ENCODE measurements around the gene XAF1.
"Not testable (repeated sequence)": the region's sequence is repeated elsewhere in the genome, so short reads cannot be mapped to it uniquely, and the experiment has no call there.

The XAF1 gene

GRCh38 chr17:6774906-6775305 is 19.1 kb downstream of the XAF1 start:
- not testable (repeated sequence) for H3K4ac ChIP-seq (ENCODE audit: low read depth, low read length); H3K27ac ChIP-seq (ENCODE audit: low read depth, low read length); H3K9ac ChIP-seq (ENCODE audit: low read length); H3K4me2 ChIP-seq (ENCODE audit: low read length); H3K4me1 ChIP-seq (ENCODE audit: control insufficient read depth, low read depth, low read length); H3K79me2 ChIP-seq (ENCODE audit: control insufficient read depth, insufficient read depth, low read length); H3K79me1 ChIP-seq (ENCODE audit: low read length); H3K36me3 ChIP-seq (ENCODE audit: control insufficient read depth, insufficient read depth, low read length); H3K56ac ChIP-seq (ENCODE audit: low read length); H2BK15ac ChIP-seq (replicated peaks; ENCODE audit: low read depth); H3K23ac ChIP-seq (ENCODE audit: low read length); DNase-seq; H3K18ac ChIP-seq (ENCODE audit: low read length); H2BK5ac ChIP-seq (ENCODE audit: low read length); H2AK5ac ChIP-seq (ENCODE audit: low read length); H2BK120ac ChIP-seq (ENCODE audit: low read depth, low read length); H3K27me3 ChIP-seq (ENCODE audit: insufficient read depth, low read length, poor library complexity); H3K4me3 ChIP-seq (ENCODE audit: low read length); H4K5ac ChIP-seq (ENCODE audit: low read length); H4K8ac ChIP-seq (ENCODE audit: low read depth, low read length)
- WGBS (ENCODE audit: extremely low coverage, insufficient coverage, low lambda C conversion rate): no CpG with 5 or more reads among the region's 8 CpGs

DNA sequence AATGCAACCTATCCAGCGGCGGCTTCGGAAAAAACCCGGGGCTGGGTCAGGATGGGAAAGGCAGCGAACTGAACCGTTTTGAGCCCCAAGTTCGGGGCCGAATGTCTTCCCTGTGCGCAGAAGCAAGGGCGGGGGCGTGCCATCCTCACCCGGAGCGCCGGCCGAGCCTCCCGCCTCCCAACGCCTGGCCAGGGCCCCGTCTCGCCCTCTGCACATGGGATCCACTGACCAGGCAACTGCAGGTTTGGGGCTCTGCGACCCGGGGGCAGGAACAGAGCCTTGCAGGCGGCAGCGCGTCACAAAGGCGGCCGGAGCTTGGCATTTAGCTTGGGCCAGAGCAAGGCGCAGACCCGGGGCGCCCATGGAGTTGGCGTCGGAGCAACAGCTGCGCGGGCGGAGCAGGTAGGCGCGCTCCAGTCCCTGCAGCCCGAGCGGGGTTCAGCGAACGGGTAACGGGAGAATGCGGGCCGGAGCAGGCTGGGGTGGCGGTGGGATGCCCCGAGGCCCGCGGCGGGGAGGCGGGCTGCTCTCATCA is 20.1 kb downstream of the XAF1 start, which contains the start of gene FBXO39:
Gene FBXO39 (plus strand): TSS at position 345 of the 535 bp plus-strand sequence. CDS start 3,654 bp downstream, outside the sequence.
- no CpG with 5 or more reads among the region's 49 CpGs for WGBS (ENCODE audit: extremely low coverage, insufficient coverage, low lambda C conversion rate)
- H2BK15ac ChIP-seq (replicated peaks; ENCODE audit: low read depth): no peak within 1 kb of the TSS
- no peaks in the 10 kb centered on the region for H3K36me3 ChIP-seq (ENCODE audit: control insufficient read depth, insufficient read depth, low read length)
- H3K4me1 ChIP-seq (ENCODE audit: control insufficient read depth, low read depth, low read length): no peaks in the 10 kb centered on the region
- peak within 1 kb of the TSS; percentile 34 for H3K56ac ChIP-seq (ENCODE audit: low read length)
- H2AK5ac ChIP-seq (ENCODE audit: low read length): no peak within 1 kb of the TSS
- H2BK120ac ChIP-seq (ENCODE audit: low read depth, low read length): no peak within 1 kb of the TSS
- no peaks in the 10 kb centered on the region for H3K79me1 ChIP-seq (ENCODE audit: low read length)
- no peak within 1 kb of the TSS for H3K4me3 ChIP-seq (ENCODE audit: low read length)
- no peak within 1 kb of the TSS for H4K8ac ChIP-seq (ENCODE audit: low read depth, low read length)
- no peak for DNase-seq
- no peaks in the 10 kb centered on the region for H3K79me2 ChIP-seq (ENCODE audit: control insufficient read depth, insufficient read depth, low read length)
- H2BK5ac ChIP-seq (ENCODE audit: low read length): no peak within 1 kb of the TSS
- H3K27me3 ChIP-seq (ENCODE audit: insufficient read depth, low read length, poor library complexity): peaks cover 10% of the 10 kb centered on the region
- H3K9ac ChIP-seq (ENCODE audit: low read length): peak within 1 kb of the TSS; percentile 44
- H3K27ac ChIP-seq (ENCODE audit: low read depth, low read length): no peak within 1 kb of the TSS
- peak within 1 kb of the TSS; percentile 74 for H3K4me2 ChIP-seq (ENCODE audit: low read length)
- no peak within 1 kb of the TSS for H4K5ac ChIP-seq (ENCODE audit: low read length)
- H3K23ac ChIP-seq (ENCODE audit: low read length): no peak within 1 kb of the TSS
- H3K18ac ChIP-seq (ENCODE audit: low read length): no peak within 1 kb of the TSS
- no peak within 1 kb of the TSS for H3K4ac ChIP-seq (ENCODE audit: low read depth, low read length)

DNA sequence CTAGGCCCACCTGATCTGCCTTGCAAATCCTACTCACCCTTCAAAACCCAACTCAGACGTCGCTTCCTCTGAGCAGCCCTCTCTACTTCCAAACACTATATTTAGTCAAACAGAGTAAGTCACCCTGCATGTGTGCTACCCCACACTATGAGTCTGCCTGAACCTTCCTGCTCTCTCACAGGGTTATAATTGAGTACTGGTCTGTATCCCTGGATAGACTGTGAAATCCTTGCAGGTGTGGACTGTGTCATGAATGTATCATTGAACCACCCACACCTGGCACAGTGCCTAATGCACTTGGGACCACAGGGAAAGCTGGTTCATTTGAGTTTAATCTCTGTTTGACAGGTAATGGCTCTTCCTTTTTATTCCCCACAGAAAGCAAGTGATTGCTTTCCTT is 23.6 kb downstream of the XAF1 start:
- H3K27me3 ChIP-seq (ENCODE audit: insufficient read depth, low read length, poor library complexity): peaks cover 10% of the 10 kb centered on the region
- H3K23ac ChIP-seq (ENCODE audit: low read length): no peak overlapping the region
- no peak overlapping the region for H2BK120ac ChIP-seq (ENCODE audit: low read depth, low read length)
- no peak overlapping the region for H3K27ac ChIP-seq (ENCODE audit: low read depth, low read length)
- H3K79me1 ChIP-seq (ENCODE audit: low read length): no peaks in the 10 kb centered on the region
- H2AK5ac ChIP-seq (ENCODE audit: low read length): no peak overlapping the region
- no peak overlapping the region for H3K4ac ChIP-seq (ENCODE audit: low read depth, low read length)
- no peak overlapping the region for H4K5ac ChIP-seq (ENCODE audit: low read length)
- H3K9ac ChIP-seq (ENCODE audit: low read length): no peak overlapping the region
- H3K56ac ChIP-seq (ENCODE audit: low read length): no peak overlapping the region
- no peak for DNase-seq
- no peaks in the 10 kb centered on the region for H3K36me3 ChIP-seq (ENCODE audit: control insufficient read depth, insufficient read depth, low read length)
- no peaks in the 10 kb centered on the region for H3K4me1 ChIP-seq (ENCODE audit: control insufficient read depth, low read depth, low read length)
- no peak overlapping the region for H3K18ac ChIP-seq (ENCODE audit: low read length)
- H3K4me2 ChIP-seq (ENCODE audit: low read length): no peak overlapping the region
- H3K79me2 ChIP-seq (ENCODE audit: control insufficient read depth, insufficient read depth, low read length): no peaks in the 10 kb centered on the region
- H3K4me3 ChIP-seq (ENCODE audit: low read length): no peak overlapping the region
- no peak overlapping the region for H4K8ac ChIP-seq (ENCODE audit: low read depth, low read length)
- H2BK15ac ChIP-seq (replicated peaks; ENCODE audit: low read depth): no peak overlapping the region
- no CpG with 5 or more reads among the region's 2 CpGs for WGBS (ENCODE audit: extremely low coverage, insufficient coverage, low lambda C conversion rate)
- H2BK5ac ChIP-seq (ENCODE audit: low read length): no peak overlapping the region

- no peak overlapping the region for H3K56ac ChIP-seq (ENCODE audit: low read length)
- H3K27ac ChIP-seq (ENCODE audit: low read depth, low read length): no peak overlapping the region
- H2AK5ac ChIP-seq (ENCODE audit: low read length): no peak overlapping the region
- H3K79me2 ChIP-seq (ENCODE audit: control insufficient read depth, insufficient read depth, low read length): no peaks in the 10 kb centered on the region
- H3K36me3 ChIP-seq (ENCODE audit: control insufficient read depth, insufficient read depth, low read length): no peaks in the 10 kb centered on the region
- H3K18ac ChIP-seq (ENCODE audit: low read length): no peak overlapping the region
- no peak overlapping the region for H4K5ac ChIP-seq (ENCODE audit: low read length)
- H3K9ac ChIP-seq (ENCODE audit: low read length): no peak overlapping the region
- H2BK5ac ChIP-seq (ENCODE audit: low read length): no peak overlapping the region
- H3K4me2 ChIP-seq (ENCODE audit: low read length): no peak overlapping the region
- no peak overlapping the region for H3K23ac ChIP-seq (ENCODE audit: low read length)
- no peaks in the 10 kb centered on the region for H3K79me1 ChIP-seq (ENCODE audit: low read length)
- H4K8ac ChIP-seq (ENCODE audit: low read depth, low read length): no peak overlapping the region
- no peak overlapping the region for H3K4me3 ChIP-seq (ENCODE audit: low read length)
- peak; percentile 32 for DNase-seq
- H3K4ac ChIP-seq (ENCODE audit: low read depth, low read length): no peak overlapping the region
- H3K4me1 ChIP-seq (ENCODE audit: control insufficient read depth, low read depth, low read length): no peaks in the 10 kb centered on the region
- peaks cover 10% of the 10 kb centered on the region for H3K27me3 ChIP-seq (ENCODE audit: insufficient read depth, low read length, poor library complexity)
- H2BK15ac ChIP-seq (replicated peaks; ENCODE audit: low read depth): no peak overlapping the region
- WGBS (ENCODE audit: extremely low coverage, insufficient coverage, low lambda C conversion rate): no CpG with 5 or more reads among the region's 8 CpGs
- no peak overlapping the region for H2BK120ac ChIP-seq (ENCODE audit: low read depth, low read length)
Measured at GRCh38 chr17:6780001-6780400, 24.2 kb downstream of the XAF1 start.

DNA sequence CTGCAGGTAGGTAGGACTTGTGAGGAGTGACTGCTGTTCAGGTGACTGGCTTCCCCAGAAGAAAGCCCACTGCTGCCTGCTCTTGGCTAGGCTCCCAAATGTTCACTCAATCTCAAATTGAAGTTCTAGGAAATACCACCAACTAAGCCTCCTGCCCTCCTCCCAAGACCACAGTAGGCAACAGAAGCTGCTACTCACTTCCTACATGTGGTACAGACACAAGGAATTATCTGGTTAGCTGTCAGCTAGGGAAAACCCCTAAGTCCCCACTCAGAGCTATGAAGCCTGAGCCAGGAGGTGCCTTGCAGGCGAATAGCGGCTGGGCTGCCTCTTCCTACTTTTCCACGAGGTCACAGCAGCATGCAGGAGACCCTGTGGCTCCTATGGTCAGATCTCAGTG is 25.0 kb downstream of the XAF1 start:
- peaks cover 7% of the 10 kb centered on the region for H3K27me3 ChIP-seq (ENCODE audit: insufficient read depth, low read length, poor library complexity)
- no peak overlapping the region for H3K4ac ChIP-seq (ENCODE audit: low read depth, low read length)
- no peak for DNase-seq
- no peak overlapping the region for H2BK120ac ChIP-seq (ENCODE audit: low read depth, low read length)
- no peak overlapping the region for H4K8ac ChIP-seq (ENCODE audit: low read depth, low read length)
- WGBS (ENCODE audit: extremely low coverage, insufficient coverage, low lambda C conversion rate): no CpG with 5 or more reads among the region's 3 CpGs
- no peak overlapping the region for H3K56ac ChIP-seq (ENCODE audit: low read length)
- H3K4me3 ChIP-seq (ENCODE audit: low read length): no peak overlapping the region
- no peak overlapping the region for H3K18ac ChIP-seq (ENCODE audit: low read length)
- H3K27ac ChIP-seq (ENCODE audit: low read depth, low read length): no peak overlapping the region
- H3K9ac ChIP-seq (ENCODE audit: low read length): no peak overlapping the region
- no peak overlapping the region for H2AK5ac ChIP-seq (ENCODE audit: low read length)
- no peaks in the 10 kb centered on the region for H3K79me2 ChIP-seq (ENCODE audit: control insufficient read depth, insufficient read depth, low read length)
- H2BK5ac ChIP-seq (ENCODE audit: low read length): no peak overlapping the region
- H3K4me1 ChIP-seq (ENCODE audit: control insufficient read depth, low read depth, low read length): no peaks in the 10 kb centered on the region
- no peak overlapping the region for H4K5ac ChIP-seq (ENCODE audit: low read length)
- no peak overlapping the region for H3K23ac ChIP-seq (ENCODE audit: low read length)
- no peaks in the 10 kb centered on the region for H3K79me1 ChIP-seq (ENCODE audit: low read length)
- H3K4me2 ChIP-seq (ENCODE audit: low read length): no peak overlapping the region
- H2BK15ac ChIP-seq (replicated peaks; ENCODE audit: low read depth): no peak overlapping the region
- no peaks in the 10 kb centered on the region for H3K36me3 ChIP-seq (ENCODE audit: control insufficient read depth, insufficient read depth, low read length)

DNA sequence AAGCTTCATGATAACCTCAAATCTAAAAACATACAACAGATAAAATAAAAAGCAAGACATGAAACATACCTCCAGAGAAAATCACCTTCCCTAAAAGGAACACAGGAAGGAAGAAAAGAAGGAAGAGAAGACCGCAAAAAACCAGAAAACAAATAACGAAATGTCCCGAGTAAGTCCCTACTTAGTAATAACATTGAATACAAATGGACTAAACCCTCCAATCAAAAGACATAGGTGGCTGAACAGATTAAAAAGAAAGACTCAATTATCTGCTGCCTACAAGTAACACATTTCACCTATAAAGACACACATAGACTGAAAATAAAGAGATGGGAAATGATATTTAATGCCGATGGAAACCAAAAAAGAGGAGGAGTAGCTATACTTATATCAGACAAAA is 26.4 kb downstream of the XAF1 start:
- Histone ChIP-seq H4K5ac (ENCODE audit: low read length) (no peak overlapping the region), H3K56ac (ENCODE audit: low read length) (no peak overlapping the region), H3K36me3 (ENCODE audit: control insufficient read depth, insufficient read depth, low read length) (no peaks in the 10 kb centered on the region), H3K4me2 (ENCODE audit: low read length) (no peak overlapping the region), H3K79me1 (ENCODE audit: low read length) (no peaks in the 10 kb centered on the region), H2AK5ac (ENCODE audit: low read length) (no peak overlapping the region), H2BK5ac (ENCODE audit: low read length) (no peak overlapping the region), H3K27ac (ENCODE audit: low read depth, low read length) (no peak overlapping the region), H3K23ac (ENCODE audit: low read length) (no peak overlapping the region), H3K4ac (ENCODE audit: low read depth, low read length) (no peak overlapping the region), H4K8ac (ENCODE audit: low read depth, low read length) (no peak overlapping the region), H3K4me3 (ENCODE audit: low read length) (no peak overlapping the region), H3K4me1 (ENCODE audit: control insufficient read depth, low read depth, low read length) (no peaks in the 10 kb centered on the region), H3K27me3 (ENCODE audit: insufficient read depth, low read length, poor library complexity) (no peaks in the 10 kb centered on the region), H3K18ac (ENCODE audit: low read length) (no peak overlapping the region), H3K79me2 (ENCODE audit: control insufficient read depth, insufficient read depth, low read length) (no peaks in the 10 kb centered on the region), H3K9ac (ENCODE audit: low read length) (no peak overlapping the region), H2BK120ac (ENCODE audit: low read depth, low read length) (no peak overlapping the region), H2BK15ac (replicated peaks; ENCODE audit: low read depth) (no peak overlapping the region)
- no peak for DNase-seq
- WGBS (ENCODE audit: extremely low coverage, insufficient coverage, low lambda C conversion rate): no CpG with 5 or more reads among the region's 4 CpGs

Data from mesendoderm (in vitro differentiated cells).